Erythroblast (primary cell): ENCODE results near the gene ADCY5.

ENCODE experiments used
- DNase-seq, 2 experiments: peaks; one replicate each; lab custom pipeline; 2025; lab: John Stamatoyannopoulos, UW
- GATA1 ChIP-seq: IDR thresholded peaks from 2 replicates; pipeline ENCODE4 v1.6.1; 2011; ENCODE audit warnings: low read depth, mild to moderate bottlenecking, control low read depth, low read length, moderate library complexity
- POLR2A ChIP-seq: IDR thresholded peaks from 2 replicates; pipeline ENCODE4 v1.6.1; 2011; ENCODE audit warnings: mild to moderate bottlenecking, low read length

The ADCY5 gene

DNA sequence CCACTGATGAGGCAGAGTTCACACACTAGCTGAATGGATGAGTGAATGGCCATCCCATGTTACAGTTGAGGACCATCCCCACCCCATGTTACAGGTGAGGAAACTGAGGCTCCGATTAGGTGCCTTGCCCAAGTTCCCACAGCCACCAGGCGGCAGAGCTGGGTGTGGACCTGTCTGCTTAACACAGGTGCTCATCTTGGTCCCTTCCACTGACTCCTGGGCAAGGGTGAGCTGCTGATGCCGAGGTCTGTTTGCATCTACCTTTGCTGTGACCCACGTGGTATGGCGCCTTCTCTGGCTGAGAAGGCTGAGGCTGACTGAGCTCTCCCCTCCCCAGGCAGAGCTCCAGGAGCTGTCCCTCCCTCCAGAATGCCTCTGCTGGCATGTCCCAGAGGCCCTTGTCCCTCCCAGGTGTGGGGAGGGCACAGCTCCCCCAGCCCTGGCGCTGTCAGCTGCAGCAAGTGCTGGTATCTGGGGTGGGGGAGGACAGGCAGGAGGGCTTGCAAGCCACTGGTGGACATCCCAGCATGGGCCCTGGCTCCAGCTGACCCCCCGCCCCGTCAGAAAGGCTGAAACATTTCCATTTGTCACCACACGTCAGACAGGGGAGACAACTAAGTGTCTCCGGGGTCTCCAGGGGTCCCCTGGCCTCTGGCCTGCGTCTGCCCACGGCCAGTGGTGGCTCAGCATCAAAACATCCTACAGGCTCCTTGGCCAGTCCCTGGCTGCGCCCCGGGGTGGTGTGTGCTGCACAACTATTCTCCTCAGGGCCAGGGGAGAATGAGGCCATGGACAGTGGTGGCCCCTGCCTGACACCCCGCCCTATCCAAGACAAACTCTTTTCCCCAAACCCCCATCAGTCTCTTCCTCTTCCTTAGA lies 105.4 kb downstream of the ADCY5 start:
- no peak for DNase-seq
- TF ChIP-seq GATA1 (no peak), POLR2A (no peak)

- no peak for DNase-seq
- TF ChIP-seq POLR2A (no peak), GATA1 (no peak)
Measured at GRCh38 chr3:123342631-123343080, 106.2 kb downstream of the ADCY5 start.

DNA sequence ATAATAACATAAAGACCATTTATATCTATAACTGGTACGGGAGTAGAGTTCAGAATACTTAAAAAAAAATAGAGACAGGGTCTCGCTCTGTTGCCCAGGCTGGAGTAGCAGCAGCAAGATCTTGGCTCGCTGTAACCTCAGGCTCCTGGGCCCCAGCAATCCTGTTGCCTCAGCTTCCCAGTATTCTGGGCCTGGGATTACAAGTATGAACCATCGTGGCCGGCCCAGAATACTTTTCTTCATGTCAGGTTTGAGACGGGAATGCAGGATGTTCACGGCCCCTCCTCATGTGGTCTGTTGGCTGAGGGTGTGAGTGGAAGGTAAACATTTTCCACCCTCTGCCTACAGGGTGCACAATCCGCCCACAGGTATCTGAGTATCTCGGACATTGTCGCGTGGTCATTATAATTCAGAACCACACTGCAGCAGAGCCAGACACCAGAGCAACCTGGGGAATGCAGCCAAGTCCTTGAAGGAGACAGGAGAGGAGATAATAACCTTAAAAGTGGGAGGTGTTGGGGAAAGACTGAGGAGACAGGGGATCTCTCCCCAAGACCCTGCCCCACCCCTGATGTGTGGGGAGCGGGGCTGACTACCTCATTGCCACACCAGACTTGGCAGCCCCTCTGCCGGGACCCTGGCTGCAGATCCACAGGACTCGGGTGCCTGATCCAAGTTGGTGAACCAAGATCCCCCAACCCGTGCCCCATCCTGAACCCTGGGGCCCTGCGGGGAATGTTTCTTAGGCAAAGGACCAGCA lies 106.8 kb downstream of the ADCY5 start:
- DNase-seq, result no peak
- TF ChIP-seq GATA1, result no peak
- TF ChIP-seq POLR2A, result no peak

GRCh38 chr3:123340336-123340735 lies 108.6 kb downstream of the ADCY5 start:
- DNase-seq, result no peak
- TF ChIP-seq GATA1 (no peak), POLR2A (no peak)

DNA sequence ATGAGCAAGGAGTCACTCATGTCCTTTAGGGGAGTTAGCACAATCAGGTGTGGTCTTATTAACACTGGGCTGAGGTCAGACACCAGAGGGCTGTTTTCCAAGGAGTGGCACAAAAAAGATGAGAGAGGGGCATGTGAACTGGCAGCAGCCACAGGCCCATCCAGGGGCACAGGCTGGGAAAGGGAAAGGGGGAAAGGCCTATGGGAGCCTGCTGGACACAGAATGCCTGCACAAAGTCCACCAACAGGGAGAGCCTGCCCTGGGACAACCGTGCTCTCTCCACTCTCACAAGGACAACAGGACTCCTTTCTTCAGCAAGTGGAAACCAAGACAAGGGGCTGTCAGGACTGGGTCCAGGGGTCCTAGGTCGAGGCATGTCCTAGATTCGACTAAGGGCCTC lies 109.6 kb downstream of the ADCY5 start:
- no peak for DNase-seq
- no peak for TF ChIP-seq GATA1
- TF ChIP-seq POLR2A, result no peak

- DNase-seq, result no peak
- TF ChIP-seq POLR2A (no peak), GATA1 (no peak)
Measured at GRCh38 chr3:123338620-123339061, 110.2 kb downstream of the ADCY5 start.

DNA sequence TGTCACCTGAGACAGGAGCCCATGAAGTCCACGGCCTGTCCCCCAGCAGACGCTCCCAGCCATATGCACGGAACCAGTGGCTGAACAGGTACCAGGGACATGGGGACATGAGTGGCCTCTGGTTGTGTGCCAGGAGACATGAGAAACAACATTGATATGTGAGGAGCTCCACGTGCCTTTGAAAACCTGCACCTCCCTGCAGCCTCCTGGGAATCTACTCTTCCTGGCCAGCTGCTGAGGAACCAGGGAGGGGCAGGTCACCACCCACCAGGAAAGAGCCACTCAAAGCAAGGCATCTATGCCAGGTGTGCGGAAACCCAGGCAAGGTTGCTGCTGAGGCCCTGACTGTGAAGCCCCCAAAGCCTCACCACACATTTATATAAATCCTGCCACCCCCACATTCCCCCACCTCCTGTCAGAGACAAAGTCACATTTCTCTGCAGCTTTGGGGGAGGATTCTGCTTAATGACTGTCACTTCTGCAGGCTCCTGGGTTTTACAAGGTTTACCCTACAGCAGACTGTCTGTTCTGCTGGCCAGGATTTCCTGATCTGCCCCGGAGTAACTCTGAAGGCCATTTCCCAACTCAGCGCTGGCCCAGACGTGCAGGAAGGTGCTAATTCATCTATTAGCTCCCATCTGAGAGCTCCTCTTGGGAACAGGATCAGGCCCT lies 110.8 kb downstream of the ADCY5 start:
- no peak for DNase-seq
- TF ChIP-seq POLR2A (no peak), GATA1 (no peak)

- DNase-seq, result no peak
- TF ChIP-seq GATA1, result no peak
- TF ChIP-seq POLR2A, result no peak
Measured at GRCh38 chr3:123337226-123337625, 111.7 kb downstream of the ADCY5 start.

DNA sequence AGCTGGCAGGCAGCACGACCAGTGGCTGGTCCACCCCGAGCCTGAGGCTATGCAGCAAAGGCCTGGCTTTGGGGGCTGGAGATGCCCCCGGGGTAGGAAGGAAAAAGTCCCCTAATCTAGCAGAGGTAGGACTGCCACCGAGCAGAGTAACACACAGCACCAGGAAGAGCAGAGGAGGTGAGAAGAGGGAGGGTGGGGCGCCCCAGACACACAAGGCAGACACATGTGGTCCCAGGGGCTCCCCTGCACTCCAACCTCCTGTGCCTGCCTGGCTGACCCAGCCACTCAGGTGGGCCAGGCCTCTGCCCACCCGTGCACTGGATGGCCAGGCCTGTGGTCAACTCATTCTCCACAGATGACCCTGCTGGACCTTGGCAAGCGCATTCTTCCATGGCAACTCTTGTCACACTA lies 112.4 kb downstream of the ADCY5 start:
- no peak for TF ChIP-seq POLR2A
- TF ChIP-seq GATA1, result no peak
- DNase-seq, result no peak

DNA sequence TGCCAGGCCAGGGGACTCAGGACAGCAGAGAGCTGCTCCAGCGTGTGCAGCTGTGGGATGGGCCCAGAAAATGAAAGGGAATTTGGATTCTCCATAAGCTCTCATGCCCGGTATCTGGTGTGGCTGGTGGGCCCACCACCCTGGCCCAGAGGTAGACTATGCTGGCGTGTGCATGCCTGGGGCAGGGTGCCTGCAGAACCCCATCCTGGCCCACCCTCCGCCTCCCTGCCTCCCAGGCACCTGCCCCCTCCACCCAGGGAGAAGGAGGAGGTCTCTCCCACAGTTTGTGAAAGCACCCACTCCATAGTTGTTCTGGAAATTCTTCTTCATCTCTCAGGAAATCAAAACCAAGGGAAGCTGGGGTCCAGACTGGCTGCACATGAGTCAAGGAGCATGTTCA lies 112.9 kb downstream of the ADCY5 start:
- no peak for DNase-seq
- TF ChIP-seq GATA1, result no peak
- no peak for TF ChIP-seq POLR2A

DNA sequence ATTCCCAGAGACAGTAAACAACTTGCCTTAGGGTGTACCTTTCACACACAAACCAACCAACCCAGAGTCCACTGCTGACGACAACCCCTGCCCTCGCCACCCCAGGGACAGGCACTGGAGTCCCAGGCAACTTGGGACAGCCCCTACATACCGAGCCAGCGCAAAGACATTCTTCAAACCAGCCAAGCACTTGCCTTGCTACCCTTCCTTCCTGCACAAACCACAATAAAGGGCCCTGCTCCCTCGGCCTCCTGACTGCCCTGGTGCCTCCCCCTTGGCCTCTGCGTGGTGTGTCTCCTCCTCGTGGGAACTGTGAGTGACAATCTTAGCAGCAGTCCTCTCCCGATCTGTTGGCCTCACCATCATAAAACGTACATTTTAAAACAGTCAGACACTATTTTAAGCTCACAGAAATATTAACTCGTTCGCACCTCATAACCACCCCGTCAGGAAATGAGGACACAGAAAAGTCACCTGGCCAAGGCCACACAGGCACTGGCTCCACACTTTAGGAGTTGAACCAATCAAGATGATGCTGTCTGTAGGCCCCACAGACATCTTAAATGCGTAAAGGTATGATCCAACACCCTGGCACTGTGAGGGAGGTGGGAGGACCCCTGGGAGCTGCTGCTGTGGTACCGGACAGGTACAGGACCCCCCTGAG lies 113.8 kb downstream of the ADCY5 start:
- TF ChIP-seq POLR2A (no peak), GATA1 (no peak)

GRCh38 chr3:123334056-123334455 lies 114.8 kb downstream of the ADCY5 start:
- no peak for TF ChIP-seq POLR2A
- no peak for TF ChIP-seq GATA1
- no peak for DNase-seq

More for the DNA sequence above, 113.8 kb downstream of the ADCY5 start:
- DNase-seq, result no peak

DNA sequence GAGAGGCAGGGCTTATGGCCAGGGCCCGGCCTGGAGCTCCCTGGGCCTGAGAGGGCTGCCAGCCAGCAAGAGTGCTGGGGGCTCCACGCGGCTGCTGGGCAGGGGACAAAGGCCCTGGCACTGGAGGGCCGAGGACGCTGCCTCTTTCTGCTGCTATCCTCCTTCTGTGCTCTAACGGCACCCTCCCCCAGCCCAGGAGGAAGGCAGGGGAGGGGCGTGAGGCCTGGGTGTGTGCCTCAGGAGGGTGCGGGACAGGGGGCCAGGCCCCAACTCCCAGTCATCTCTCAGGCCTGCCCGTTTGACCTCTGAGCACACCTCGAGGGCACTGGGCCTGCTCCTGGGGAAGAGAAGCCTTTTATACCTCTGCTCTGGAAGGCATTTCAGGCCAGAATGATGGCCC lies 115.5 kb downstream of the ADCY5 start:
- TF ChIP-seq POLR2A (no peak), GATA1 (no peak)
- DNase-seq, result no peak
